HCT116 (cell line): ENCODE results near the gene SYTL2.

ENCODE experiments used
- CEBPB ChIP-seq: IDR thresholded peaks from 2 replicates; pipeline ENCODE4 v1.6.1; 2012; ENCODE audit warnings: low read depth
- EZH2 ChIP-seq: fragments of 200-600 bp; sonication (generic); IDR thresholded peaks from 2 replicates; pipeline ENCODE4 v1.6.1; 2017; ENCODE audit warnings: antibody characterized with exemption, mixed run types
- EZH2phosphoT487 ChIP-seq: fragments of 200-600 bp; IDR thresholded peaks from 2 replicates; pipeline ENCODE4 v1.6.1; 2018; ENCODE audit warnings: antibody characterized with exemption, borderline replicate concordance
- JUND ChIP-seq: IDR thresholded peaks from 2 replicates; pipeline ENCODE4 v1.6.1; 2012
- POLR2A ChIP-seq: IDR thresholded peaks from 2 replicates; pipeline ENCODE4 v1.7.0; 2011; ENCODE audit warnings: borderline replicate concordance; ENCODE audit not compliant: insufficient read depth, insufficient read length; ENCODE audit errors: extremely low read depth
- RAD21 ChIP-seq: IDR thresholded peaks from 2 replicates; pipeline ENCODE4 v1.6.1; 2012; ENCODE audit warnings: low read depth, mild to moderate bottlenecking
- SP1 ChIP-seq: IDR thresholded peaks from 2 replicates; pipeline ENCODE4 v1.6.1; 2012; ENCODE audit warnings: low read depth
- SRF ChIP-seq: IDR thresholded peaks from 2 replicates; pipeline ENCODE4 v1.6.1; 2012; ENCODE audit warnings: low read depth
- YY1 ChIP-seq: IDR thresholded peaks from 2 replicates; pipeline ENCODE4 v1.6.1; 2011; ENCODE audit warnings: low read length, low read depth, moderate library complexity, mild to moderate bottlenecking; ENCODE audit not compliant: insufficient replicate concordance; ENCODE audit errors: extremely low read depth
- ZNF274 ChIP-seq: fragments of 200-500 bp; sonication (Bioruptor generic); IDR thresholded peaks from 2 replicates; pipeline ENCODE4 v1.6.1; 2014; ENCODE audit warnings: mild to moderate bottlenecking, low read depth, low read length, inconsistent platforms
- TF ChIP-seq, protein P1 (sequence below), 3 experiments: fragments of 200-600 bp in 1 of 3; sonication (generic) in 1 of 3; IDR thresholded peaks in 2 of 3; conservative IDR thresholded peaks in 1 of 3; 2 replicates each; pipeline ENCODE4 v1.5.1; 2012 to 2017; ENCODE audit warnings: low read depth in 2 of 3, low read length in 2 of 3, antibody characterized with exemption in 1 of 3, borderline replicate concordance in 1 of 3, control low read depth in 1 of 3, mild to moderate bottlenecking in 1 of 3, mixed read lengths in 1 of 3, mixed run types in 1 of 3, moderate library complexity in 1 of 3; ENCODE audit not compliant: insufficient read depth in 1 of 3
- TF ChIP-seq, protein P2 (sequence below): IDR thresholded peaks from 2 replicates; pipeline ENCODE4 v1.6.1; 2012
- TF ChIP-seq, protein P3 (sequence below): IDR thresholded peaks from 2 replicates; pipeline ENCODE4 v1.6.1; 2012; ENCODE audit warnings: low read depth

DNA sequence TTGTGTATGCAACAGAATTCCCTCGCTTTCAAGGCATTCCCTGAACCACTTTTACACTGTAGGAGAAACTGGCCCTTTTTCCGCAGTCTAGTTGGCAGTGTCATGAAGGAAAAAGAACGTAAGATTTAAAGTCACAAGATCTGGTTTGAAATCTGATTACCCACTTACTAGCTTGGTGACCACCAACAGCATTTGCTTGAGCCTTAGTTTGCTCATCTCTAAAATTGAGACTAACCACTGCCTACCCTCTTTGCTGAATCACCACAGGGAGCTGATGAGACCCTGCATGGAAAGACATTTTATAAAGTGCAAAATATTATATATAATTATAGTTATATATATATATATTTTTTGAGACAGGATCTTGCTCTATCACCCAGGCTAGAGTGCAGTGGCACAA is 39.4 kb downstream of the SYTL2 start:
- TF ChIP-seq, protein P1, sequence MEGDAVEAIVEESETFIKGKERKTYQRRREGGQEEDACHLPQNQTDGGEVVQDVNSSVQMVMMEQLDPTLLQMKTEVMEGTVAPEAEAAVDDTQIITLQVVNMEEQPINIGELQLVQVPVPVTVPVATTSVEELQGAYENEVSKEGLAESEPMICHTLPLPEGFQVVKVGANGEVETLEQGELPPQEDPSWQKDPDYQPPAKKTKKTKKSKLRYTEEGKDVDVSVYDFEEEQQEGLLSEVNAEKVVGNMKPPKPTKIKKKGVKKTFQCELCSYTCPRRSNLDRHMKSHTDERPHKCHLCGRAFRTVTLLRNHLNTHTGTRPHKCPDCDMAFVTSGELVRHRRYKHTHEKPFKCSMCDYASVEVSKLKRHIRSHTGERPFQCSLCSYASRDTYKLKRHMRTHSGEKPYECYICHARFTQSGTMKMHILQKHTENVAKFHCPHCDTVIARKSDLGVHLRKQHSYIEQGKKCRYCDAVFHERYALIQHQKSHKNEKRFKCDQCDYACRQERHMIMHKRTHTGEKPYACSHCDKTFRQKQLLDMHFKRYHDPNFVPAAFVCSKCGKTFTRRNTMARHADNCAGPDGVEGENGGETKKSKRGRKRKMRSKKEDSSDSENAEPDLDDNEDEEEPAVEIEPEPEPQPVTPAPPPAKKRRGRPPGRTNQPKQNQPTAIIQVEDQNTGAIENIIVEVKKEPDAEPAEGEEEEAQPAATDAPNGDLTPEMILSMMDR (IDR thresholded peaks at IDR 0.05 in 2 of 3, conservative IDR thresholded peaks at IDR 0.05 in 1 of 3; ENCODE audit: borderline replicate concordance in 1 of 3, insufficient read depth in 1 of 3, low read depth in 2 of 3, low read length in 2 of 3): no peak
- TF ChIP-seq JUND (no peak), RAD21 (no peak), SRF (no peak), ZNF274 (no peak), POLR2A (no peak), EZH2phosphoT487 (no peak), EZH2 (no peak), CEBPB (no peak), SP1 (no peak), YY1 (no peak)
- TF ChIP-seq, protein P2, sequence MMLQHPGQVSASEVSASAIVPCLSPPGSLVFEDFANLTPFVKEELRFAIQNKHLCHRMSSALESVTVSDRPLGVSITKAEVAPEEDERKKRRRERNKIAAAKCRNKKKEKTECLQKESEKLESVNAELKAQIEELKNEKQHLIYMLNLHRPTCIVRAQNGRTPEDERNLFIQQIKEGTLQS: no peak
- TF ChIP-seq, protein P3, sequence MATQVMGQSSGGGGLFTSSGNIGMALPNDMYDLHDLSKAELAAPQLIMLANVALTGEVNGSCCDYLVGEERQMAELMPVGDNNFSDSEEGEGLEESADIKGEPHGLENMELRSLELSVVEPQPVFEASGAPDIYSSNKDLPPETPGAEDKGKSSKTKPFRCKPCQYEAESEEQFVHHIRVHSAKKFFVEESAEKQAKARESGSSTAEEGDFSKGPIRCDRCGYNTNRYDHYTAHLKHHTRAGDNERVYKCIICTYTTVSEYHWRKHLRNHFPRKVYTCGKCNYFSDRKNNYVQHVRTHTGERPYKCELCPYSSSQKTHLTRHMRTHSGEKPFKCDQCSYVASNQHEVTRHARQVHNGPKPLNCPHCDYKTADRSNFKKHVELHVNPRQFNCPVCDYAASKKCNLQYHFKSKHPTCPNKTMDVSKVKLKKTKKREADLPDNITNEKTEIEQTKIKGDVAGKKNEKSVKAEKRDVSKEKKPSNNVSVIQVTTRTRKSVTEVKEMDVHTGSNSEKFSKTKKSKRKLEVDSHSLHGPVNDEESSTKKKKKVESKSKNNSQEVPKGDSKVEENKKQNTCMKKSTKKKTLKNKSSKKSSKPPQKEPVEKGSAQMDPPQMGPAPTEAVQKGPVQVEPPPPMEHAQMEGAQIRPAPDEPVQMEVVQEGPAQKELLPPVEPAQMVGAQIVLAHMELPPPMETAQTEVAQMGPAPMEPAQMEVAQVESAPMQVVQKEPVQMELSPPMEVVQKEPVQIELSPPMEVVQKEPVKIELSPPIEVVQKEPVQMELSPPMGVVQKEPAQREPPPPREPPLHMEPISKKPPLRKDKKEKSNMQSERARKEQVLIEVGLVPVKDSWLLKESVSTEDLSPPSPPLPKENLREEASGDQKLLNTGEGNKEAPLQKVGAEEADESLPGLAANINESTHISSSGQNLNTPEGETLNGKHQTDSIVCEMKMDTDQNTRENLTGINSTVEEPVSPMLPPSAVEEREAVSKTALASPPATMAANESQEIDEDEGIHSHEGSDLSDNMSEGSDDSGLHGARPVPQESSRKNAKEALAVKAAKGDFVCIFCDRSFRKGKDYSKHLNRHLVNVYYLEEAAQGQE: no peak
